ENCODE data around the gene PLSCR5. TPM values are rescaled to one million over a fixed set of nuclear protein-coding genes. Genes with fewer than 3 reads are reported as not detected.

PLSCR5 gene
- total and polyA plus RNA-seq, 10 of the 15 experiments (the other 5 are each of a cell fraction or from before 2014, with no cell fraction given) = 0.06 TPM; not detected in 9

DNA sequence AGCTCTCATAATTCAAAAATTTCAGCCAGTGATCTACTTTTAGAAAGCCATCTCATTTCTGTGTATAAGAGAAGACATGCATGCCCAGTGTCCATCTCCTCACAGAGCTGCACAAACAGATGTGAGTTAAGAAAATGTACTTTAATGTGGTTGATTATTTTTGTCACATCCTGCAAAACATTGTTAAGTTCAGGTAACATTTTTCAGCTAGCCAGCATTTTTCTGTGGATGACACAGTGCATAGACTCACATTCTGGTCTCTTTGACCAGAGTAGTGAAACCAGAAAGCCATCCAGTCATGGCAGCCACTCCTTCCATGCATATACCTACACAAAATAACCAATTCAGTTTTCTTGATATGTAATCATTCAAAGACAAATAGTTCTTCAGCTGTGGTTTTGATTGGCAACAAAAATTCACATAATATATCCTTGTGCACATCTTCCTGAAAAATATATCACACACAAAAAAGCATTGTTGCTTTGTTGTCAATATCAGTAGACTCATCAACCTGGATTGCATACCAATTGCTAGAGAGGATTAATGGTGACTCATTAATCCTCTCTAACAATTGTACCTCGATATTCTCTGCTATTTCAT, 58.7 kb downstream of the PLSCR5 start (continued):
- TF ChIP-seq JUNB (IDR thresholded peaks at IDR 0.05) = no peak
- no peak for TF ChIP-seq SMC3 (IDR thresholded peaks at IDR 0.05; ENCODE audit: borderline replicate concordance, low read length)
- no peak for TF ChIP-seq BACH1 (IDR thresholded peaks at IDR 0.05; ENCODE audit: borderline replicate concordance)
- no peak for TF ChIP-seq GATAD2B (conservative IDR thresholded peaks at IDR 0.05; ENCODE audit: low read depth)
- no peak for TF ChIP-seq MYB (IDR thresholded peaks at IDR 0.05; ENCODE audit: borderline replicate concordance, low read depth, low read length)
- TF ChIP-seq, protein P1, sequence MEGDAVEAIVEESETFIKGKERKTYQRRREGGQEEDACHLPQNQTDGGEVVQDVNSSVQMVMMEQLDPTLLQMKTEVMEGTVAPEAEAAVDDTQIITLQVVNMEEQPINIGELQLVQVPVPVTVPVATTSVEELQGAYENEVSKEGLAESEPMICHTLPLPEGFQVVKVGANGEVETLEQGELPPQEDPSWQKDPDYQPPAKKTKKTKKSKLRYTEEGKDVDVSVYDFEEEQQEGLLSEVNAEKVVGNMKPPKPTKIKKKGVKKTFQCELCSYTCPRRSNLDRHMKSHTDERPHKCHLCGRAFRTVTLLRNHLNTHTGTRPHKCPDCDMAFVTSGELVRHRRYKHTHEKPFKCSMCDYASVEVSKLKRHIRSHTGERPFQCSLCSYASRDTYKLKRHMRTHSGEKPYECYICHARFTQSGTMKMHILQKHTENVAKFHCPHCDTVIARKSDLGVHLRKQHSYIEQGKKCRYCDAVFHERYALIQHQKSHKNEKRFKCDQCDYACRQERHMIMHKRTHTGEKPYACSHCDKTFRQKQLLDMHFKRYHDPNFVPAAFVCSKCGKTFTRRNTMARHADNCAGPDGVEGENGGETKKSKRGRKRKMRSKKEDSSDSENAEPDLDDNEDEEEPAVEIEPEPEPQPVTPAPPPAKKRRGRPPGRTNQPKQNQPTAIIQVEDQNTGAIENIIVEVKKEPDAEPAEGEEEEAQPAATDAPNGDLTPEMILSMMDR (IDR thresholded peaks at IDR 0.05 in 2 of 3, conservative IDR thresholded peaks at IDR 0.05 in 1 of 3; ENCODE audit: control insufficient read depth in 2 of 3, extremely low read depth in 1 of 3, insufficient read depth in 1 of 3, low read depth in 3 of 3, low read length in 3 of 3) = no peak
- no peak for TF ChIP-seq IKZF1 (conservative IDR thresholded peaks at IDR 0.05)

DNA sequence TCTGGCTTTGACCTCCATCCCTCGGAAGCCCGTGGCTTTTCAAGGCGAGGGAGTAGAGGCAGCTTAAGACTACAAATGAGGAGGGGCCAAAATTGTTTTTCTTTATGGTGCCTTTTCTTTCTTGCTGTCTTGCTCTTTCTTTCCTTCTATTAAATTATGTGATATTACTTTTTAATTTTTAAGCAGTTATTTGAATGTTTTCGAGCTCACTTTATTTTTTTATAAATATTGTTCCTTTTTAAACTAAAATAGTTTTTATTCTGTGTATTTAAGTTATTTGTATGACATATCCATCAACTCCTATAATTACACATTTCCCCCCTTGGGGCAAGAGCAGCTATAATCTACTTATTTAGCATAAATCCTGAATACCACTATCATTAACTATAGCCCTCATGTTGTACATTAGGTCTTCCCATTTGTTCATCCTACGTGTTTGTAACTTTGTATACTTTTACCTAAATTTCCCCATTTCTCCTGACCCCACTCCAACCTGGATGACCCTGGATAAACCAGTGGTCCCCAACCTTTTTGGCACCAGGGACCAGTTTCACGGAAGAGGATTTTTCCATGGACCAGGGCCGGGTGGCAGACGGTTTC, 60.1 kb downstream of the PLSCR5 start:
- Histone ChIP-seq H4K20me1 (ENCODE audit: control insufficient read depth, insufficient read depth) (no peaks in the 10 kb centered on the region), H3K79me2 (ENCODE audit: control insufficient read depth, insufficient read depth, low read length) (peaks cover 41% of the 10 kb centered on the region), H2AFZ (ENCODE audit: control insufficient read depth, low read depth, low read length) (peak overlapping the region; percentile 85), H3K4me1 (ENCODE audit: control insufficient read depth, insufficient read depth, low read length) (no peaks in the 10 kb centered on the region; the same call in 1 of the 2 replicates), H3K4me2 (ENCODE audit: control insufficient read depth, insufficient read depth) (peak overlapping the region; percentile 88), H3K27ac (ENCODE audit: control insufficient read depth, insufficient read depth) (no peak overlapping the region; the same call in 1 of the 2 replicates), H3K27me3 (replicated peaks in 1 of 2; ENCODE audit: control insufficient read depth in 2 of 2, insufficient read depth in 2 of 2, low read length in 1 of 2) (no peaks in the 10 kb centered on the region), H3K9me3 (replicated peaks; ENCODE audit: control insufficient read depth, insufficient read depth, low read length) (no peaks in the 10 kb centered on the region), H3K9ac (ENCODE audit: control insufficient read depth, insufficient read depth, low read length) (peak overlapping the region; percentile 87), H3K36me3 (ENCODE audit: control insufficient read depth in 2 of 2, insufficient read depth in 2 of 2, low read length in 1 of 2) (no peaks in the 10 kb centered on the region), H3K4me3 (peak overlapping the region; percentile 89)
- WGBS (ENCODE audit: insufficient coverage, insufficient replicate concordance, low lambda C conversion rate, missing lambda C conversion rate) = 38% methylated on average over 8 of the region's 8 CpGs
- no peak for ATAC-seq
- in situ Hi-C loops (cut with MboI) = no loop called here
- SMC1A ChIA-PET (ENCODE audit: uncharacterized antibody, unreplicated experiment) = interaction anchor here (0.9 to 2.9 kb wide), 3 partner anchors 11 to 76 kb away, joined by 3 to 9 read pairs (median 5); partner anchors contain the start of gene PLSCR2
- no peak for DNase-seq (ENCODE audit: low read depth, low spot score)
- no peak for FAIRE-seq
- intact Hi-C loops (cut with micrococcal nuclease; ENCODE audit: unreplicated experiment) = loop anchor here (2.0 to 5.0 kb wide), 2 partner anchors 42 to 78 kb away; partner anchors contain the start of gene PLSCR2
- CTCF ChIA-PET = interaction anchor here (0.9 to 1.6 kb wide), 3 partner anchors 12 to 36 kb away, joined by 3 to 5 read pairs (median 3); no protein-coding TSS in a partner anchor
- POLR2A ChIA-PET = interaction anchor here (1.0 kb wide), 1 partner anchor 12 kb away, joined by 3 read pairs; no protein-coding TSS in a partner anchor
- RAD21 ChIA-PET (ENCODE audit: unreplicated experiment) = interaction anchor here (0.8 to 2.1 kb wide), 2 partner anchors 8 to 13 kb away, joined by 3 to 6 read pairs; no protein-coding TSS in a partner anchor
- BruUV-seq (replicated peaks) = no TSS peak
- TF ChIP-seq ZBTB4 (CRISPR knock-in tag; IDR thresholded peaks at IDR 0.05) (no peak), SUZ12 (IDR thresholded peaks at IDR 0.05; ENCODE audit: unreplicated experiment) (no peak), EP300 (IDR thresholded peaks at IDR 0.05; ENCODE audit: borderline replicate concordance in 1 of 2, control insufficient read depth in 1 of 2, low read depth in 2 of 2, low read length in 2 of 2) (no peak), NR2F1 (conservative IDR thresholded peaks at IDR 0.05) (no peak)
- TF ChIP-seq, protein P2, sequence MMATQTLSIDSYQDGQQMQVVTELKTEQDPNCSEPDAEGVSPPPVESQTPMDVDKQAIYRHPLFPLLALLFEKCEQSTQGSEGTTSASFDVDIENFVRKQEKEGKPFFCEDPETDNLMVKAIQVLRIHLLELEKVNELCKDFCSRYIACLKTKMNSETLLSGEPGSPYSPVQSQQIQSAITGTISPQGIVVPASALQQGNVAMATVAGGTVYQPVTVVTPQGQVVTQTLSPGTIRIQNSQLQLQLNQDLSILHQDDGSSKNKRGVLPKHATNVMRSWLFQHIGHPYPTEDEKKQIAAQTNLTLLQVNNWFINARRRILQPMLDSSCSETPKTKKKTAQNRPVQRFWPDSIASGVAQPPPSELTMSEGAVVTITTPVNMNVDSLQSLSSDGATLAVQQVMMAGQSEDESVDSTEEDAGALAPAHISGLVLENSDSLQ (IDR thresholded peaks at IDR 0.05) = no peak
- TF ChIP-seq, protein P3, sequence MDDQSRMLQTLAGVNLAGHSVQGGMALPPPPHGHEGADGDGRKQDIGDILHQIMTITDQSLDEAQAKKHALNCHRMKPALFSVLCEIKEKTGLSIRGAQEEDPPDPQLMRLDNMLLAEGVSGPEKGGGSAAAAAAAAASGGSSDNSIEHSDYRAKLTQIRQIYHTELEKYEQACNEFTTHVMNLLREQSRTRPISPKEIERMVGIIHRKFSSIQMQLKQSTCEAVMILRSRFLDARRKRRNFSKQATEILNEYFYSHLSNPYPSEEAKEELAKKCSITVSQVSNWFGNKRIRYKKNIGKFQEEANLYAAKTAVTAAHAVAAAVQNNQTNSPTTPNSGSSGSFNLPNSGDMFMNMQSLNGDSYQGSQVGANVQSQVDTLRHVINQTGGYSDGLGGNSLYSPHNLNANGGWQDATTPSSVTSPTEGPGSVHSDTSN (IDR thresholded peaks at IDR 0.05; ENCODE audit: insufficient replicate concordance, low read depth, low read length) = no peak
